Activated CD4-positive, alpha-beta memory T cell treated with anti-CD3 and anti-CD28 coated beads, Interleukin-2, amount 10 ng/mL, durations not matched to agents 7 days and 5 days (primary cell): Measurements from ENCODE around the gene PILRB. TPM values are rescaled to one million over a fixed set of nuclear protein-coding genes. Genes with fewer than 3 reads are reported as not detected.
"Not testable (repeated sequence)": the region's sequence is repeated elsewhere in the genome, so short reads cannot be mapped to it uniquely, and the experiment has no call there.

Source experiments
- CTCF ChIA-PET: fragments of 350-600 bp; sonication (Branson Sonifier 250); formaldehyde crosslinking; loops from one replicate; lab custom pipeline; 2021; ENCODE audit warnings: antibody characterized with exemption, inconsistent platforms; lab: Charles Lee
- POLR2A ChIA-PET: fragments of 350-600 bp; sonication (Branson Sonifier 250); formaldehyde crosslinking; loops from one replicate; lab custom pipeline; 2021; ENCODE audit warnings: antibody characterized with exemption; lab: Charles Lee
- DNase-seq: peaks from one replicate; pipeline ENCODE4 v3.0.0-alpha.2; 2020
- H3K27ac Mint-ChIP-seq: one replicate; pipeline ENCODE4 v1.8.0; 2021; ENCODE audit warnings: mild to moderate bottlenecking, mixed read lengths
- H3K27me3 Mint-ChIP-seq: one replicate; pipeline ENCODE4 v1.8.0; 2021; ENCODE audit warnings: mixed read lengths
- H3K36me3 Mint-ChIP-seq: one replicate; pipeline ENCODE4 v1.8.0; 2021; ENCODE audit warnings: low read depth, mixed read lengths
- H3K4me1 Mint-ChIP-seq: one replicate; pipeline ENCODE4 v1.8.0; 2021; ENCODE audit warnings: mixed read lengths
- H3K4me3 Mint-ChIP-seq: one replicate; pipeline ENCODE4 v1.8.0; 2021; ENCODE audit warnings: mild to moderate bottlenecking, mixed read lengths
- H3K9me3 Mint-ChIP-seq: one replicate; pipeline ENCODE4 v1.8.0; 2021; ENCODE audit warnings: mixed read lengths
- total RNA-seq, 2 experiments: library from RNA; stranded (reverse); gene quantifications; one replicate each; pipeline ENCODE4 v1.2.3, GENCODE V29; 2021

Gene PILRB
- total RNA-seq, 2 experiments from 2014 or later = 39.8 to 40.6 TPM

DNA sequence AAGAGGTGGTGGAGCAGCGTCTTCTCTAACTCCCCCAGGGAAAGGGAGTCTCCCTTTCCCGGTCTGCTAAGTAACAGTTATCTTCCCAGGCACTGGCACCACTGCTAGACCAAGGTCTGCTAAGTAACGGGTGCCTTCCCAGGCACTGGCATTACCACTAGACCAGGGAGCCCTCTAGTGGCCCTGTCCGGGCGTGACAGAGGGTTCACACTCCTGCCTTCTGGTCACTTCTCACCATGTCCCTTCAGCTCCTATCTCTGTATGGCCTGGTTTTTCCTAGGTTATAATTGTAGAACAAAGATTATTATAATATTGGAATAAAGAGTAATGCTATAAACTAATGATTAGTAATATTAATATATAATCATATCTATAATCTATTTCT, 12.6 kb upstream of the PILRB start:
- CTCF ChIA-PET = interaction anchor here (0.6 to 3.1 kb wide), 13 partner anchors 9 to 544 kb away, joined by 3 to 8 read pairs (median 4); partner anchors contain the start of gene UFSP1
- H3K9me3 Mint-ChIP-seq, H3K27me3 Mint-ChIP-seq: not testable (repeated sequence)
- POLR2A ChIA-PET = interaction anchor here (0.6 to 1.9 kb wide), 7 partner anchors 10 to 220 kb away, joined by 3 to 5 read pairs (median 4); no protein-coding TSS in a partner anchor
- Mint-ChIP-seq H3K27ac (peak overlapping the region; percentile 92), H3K36me3 (peaks cover 60% of the 10 kb centered on the region), H3K4me3 (peak overlapping the region; percentile 69), H3K4me1 (peaks cover 40% of the 10 kb centered on the region)
- DNase-seq = peak; percentile 75

DNA sequence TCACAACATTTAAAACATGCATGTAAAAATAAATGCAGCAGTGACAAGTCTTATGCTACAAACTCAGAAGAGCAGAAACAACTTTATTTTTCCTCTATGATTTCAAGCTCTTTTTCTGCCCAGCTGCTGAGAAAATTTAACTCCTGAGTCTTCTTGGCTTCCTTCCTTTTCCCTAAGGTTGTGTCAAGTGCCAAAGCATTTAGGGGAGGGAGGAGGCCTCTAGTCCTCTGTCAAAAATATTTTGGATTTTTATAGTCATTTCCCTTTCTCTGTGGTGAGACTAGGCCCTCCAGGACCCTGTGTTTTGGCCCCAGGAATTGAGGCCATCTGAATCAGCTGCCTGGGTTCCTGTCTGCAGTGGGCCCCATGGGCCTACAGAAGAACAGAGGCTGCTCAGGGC, 11.0 kb upstream of the PILRB start:
- DNase-seq = no peak
- Mint-ChIP-seq H3K9me3 (no peaks in the 10 kb centered on the region), H3K27ac (no peak overlapping the region), H3K27me3 (no peaks in the 10 kb centered on the region), H3K4me1 (peaks cover 45% of the 10 kb centered on the region), H3K4me3 (no peak overlapping the region), H3K36me3 (peaks cover 66% of the 10 kb centered on the region)
- CTCF ChIA-PET = interaction anchor here (0.8 to 3.1 kb wide), 3 partner anchors 12 to 214 kb away, joined by 3 to 8 read pairs (median 4); no protein-coding TSS in a partner anchor
- POLR2A ChIA-PET = interaction anchor here (0.7 to 1.4 kb wide), 4 partner anchors 12 to 126 kb away, joined by 3 read pairs; no protein-coding TSS in a partner anchor

DNA sequence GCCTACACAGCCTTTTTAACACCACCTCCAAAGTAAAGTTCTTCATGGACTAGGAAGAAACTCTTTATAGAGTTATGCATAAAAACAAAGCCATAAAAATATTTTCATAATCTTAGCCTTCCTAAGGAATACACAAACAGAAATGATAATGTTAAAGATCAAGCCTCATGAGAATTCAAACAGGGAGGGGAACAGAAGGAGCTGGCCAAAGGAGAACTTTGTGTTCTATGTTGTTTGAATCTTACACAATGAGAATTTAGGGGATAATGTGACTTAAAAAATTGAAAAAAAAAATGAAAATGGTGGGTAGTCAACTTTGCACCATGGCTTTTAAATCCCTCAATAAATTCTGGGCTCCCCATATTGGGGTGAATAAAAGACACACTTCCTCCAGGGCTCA, 9.1 kb upstream of the PILRB start:
- Mint-ChIP-seq H3K27me3 (no peaks in the 10 kb centered on the region), H3K4me1 (peaks cover 46% of the 10 kb centered on the region), H3K36me3 (peaks cover 62% of the 10 kb centered on the region), H3K4me3 (no peak overlapping the region), H3K27ac (no peak overlapping the region), H3K9me3 (no peaks in the 10 kb centered on the region)
- no peak for DNase-seq
- ChIA-PET CTCF (no interaction called here), POLR2A (no interaction called here)

DNA sequence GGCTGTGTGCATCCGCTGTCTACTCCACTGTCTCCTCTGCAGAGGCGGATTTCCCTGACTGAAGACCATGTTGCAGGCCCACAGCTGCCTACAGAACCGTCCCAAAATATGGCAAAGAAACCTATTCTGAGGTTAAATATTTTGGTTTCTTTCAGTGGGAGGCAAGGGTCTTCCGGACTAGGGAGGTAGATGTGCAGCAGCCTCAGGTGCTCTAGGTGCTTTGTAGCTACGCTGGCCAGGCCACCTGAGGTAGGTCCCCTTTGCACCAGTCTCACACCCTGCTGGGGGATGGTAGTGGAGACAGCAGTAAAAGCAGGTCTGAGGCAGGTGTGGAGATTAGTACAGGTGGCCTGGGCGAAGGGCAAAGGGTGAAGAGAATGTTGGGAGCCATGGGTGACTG, 8.2 kb upstream of the PILRB start:
- Mint-ChIP-seq H3K4me1 (peaks cover 38% of the 10 kb centered on the region), H3K36me3 (peaks cover 61% of the 10 kb centered on the region), H3K9me3 (no peaks in the 10 kb centered on the region), H3K27ac (peak overlapping the region; percentile 37), H3K4me3 (no peak overlapping the region), H3K27me3 (no peaks in the 10 kb centered on the region)
- ChIA-PET CTCF (no interaction called here), POLR2A (no interaction called here)
- no peak for DNase-seq

DNA sequence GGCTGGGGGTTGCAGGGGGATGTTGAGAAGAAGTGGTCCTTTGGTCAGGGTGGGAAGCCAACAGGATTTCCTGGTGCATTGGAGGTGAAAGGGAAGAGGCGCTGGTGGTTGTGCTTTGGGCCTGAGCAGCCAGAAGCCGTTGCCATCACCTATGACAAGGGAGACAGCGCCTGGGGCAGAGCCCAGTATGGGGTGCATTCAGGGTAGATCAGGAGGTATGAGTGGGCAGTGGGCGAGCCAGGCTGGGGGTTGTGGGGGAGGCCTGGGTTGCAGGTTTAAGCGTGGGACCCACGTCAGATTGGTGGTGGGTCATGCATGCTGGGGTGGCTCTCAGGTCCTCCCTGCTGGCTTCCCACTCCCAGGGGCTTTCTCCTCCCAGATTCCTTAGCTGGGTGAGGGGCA, 6.3 kb upstream of the PILRB start:
- no peaks in the 10 kb centered on the region for H3K27me3 Mint-ChIP-seq
- no peak for DNase-seq
- peaks cover 61% of the 10 kb centered on the region for H3K36me3 Mint-ChIP-seq
- ChIA-PET POLR2A (no interaction called here), CTCF (no interaction called here)
- peak overlapping the region; percentile 80 for H3K27ac Mint-ChIP-seq
- H3K9me3 Mint-ChIP-seq = no peaks in the 10 kb centered on the region
- H3K4me3 Mint-ChIP-seq = peak overlapping the region; percentile 38
- peaks cover 30% of the 10 kb centered on the region for H3K4me1 Mint-ChIP-seq

DNA sequence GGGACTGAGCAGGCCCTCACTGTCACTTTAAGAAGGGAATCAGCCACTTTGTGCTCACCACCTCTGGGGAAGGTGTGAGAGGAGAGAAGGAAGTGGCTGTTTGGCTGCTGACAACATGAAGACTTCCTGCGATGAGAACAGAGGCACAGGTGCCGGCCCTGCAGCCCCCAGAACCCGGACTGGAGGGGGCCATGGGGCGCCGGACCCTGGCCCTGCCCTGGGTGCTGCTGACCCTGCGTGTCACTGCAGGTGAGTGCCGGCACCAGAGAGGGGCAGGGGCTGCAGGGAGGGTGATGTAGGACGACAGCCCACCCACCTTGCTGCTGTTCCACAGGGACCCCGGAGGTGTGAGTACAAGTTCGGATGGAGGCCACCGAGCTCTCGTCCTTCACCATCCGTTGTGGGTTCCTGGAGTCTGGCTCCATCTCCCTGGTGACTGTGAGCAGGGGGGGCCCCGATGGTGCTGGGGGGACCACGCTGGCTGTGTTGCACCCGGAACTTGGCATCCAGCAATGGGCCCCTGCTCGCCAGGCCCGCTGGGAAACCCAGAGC, 5.6 kb upstream of the PILRB start:
- H3K9me3 Mint-ChIP-seq, POLR2A ChIA-PET, H3K27me3 Mint-ChIP-seq, CTCF ChIA-PET, H3K4me3 Mint-ChIP-seq, DNase-seq: not testable (repeated sequence)
- H3K4me1 Mint-ChIP-seq = peaks cover 27% of the 10 kb centered on the region
- peak overlapping the region; percentile 64 for H3K27ac Mint-ChIP-seq
- peaks cover 57% of the 10 kb centered on the region for H3K36me3 Mint-ChIP-seq

DNA sequence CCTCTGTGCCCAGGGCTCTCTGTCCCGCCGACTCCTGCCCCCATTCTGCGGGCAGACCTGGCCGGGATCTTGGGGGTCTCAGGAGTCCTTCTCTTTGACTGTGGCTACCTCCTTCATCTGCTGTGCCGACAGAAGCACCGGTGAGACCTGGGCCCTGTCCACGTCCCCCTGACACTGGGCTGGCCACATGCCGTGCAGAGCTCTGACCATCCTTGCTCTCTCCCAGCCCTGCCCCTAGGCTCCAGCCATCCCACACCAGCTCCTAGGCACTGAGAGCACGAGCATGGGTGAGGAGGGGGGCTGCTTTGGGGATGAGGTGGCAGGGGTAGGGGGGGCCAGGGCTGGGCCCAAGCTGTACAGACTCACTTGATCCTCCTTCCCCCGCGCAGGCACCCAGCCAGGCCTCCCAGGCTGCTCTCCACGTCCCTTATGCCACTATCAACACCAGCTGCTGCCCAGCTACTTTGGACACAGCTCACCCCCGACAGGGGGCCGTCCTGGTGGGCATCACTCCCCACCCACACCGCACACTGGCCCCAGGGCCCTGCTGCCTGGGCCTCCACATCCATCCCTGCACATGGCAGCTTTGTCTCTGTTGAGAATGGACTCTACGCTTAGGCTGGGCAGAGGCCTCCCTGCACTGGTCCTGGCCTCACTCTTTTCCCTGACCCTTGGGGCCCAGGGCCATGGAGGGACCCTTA, 4.8 kb upstream of the PILRB start:
- no peaks in the 10 kb centered on the region for H3K9me3 Mint-ChIP-seq
- peak overlapping the region; percentile 75 for H3K27ac Mint-ChIP-seq
- H3K4me1 Mint-ChIP-seq = peaks cover 27% of the 10 kb centered on the region
- peak overlapping the region; percentile 30 for H3K4me3 Mint-ChIP-seq
- CTCF ChIA-PET = no interaction called here
- POLR2A ChIA-PET = interaction anchor here (1.3 kb wide), 1 partner anchor 12 kb away, joined by 3 read pairs; no protein-coding TSS in a partner anchor
- no peaks in the 10 kb centered on the region for H3K27me3 Mint-ChIP-seq
- H3K36me3 Mint-ChIP-seq = peaks cover 56% of the 10 kb centered on the region
- DNase-seq = no peak

DNA sequence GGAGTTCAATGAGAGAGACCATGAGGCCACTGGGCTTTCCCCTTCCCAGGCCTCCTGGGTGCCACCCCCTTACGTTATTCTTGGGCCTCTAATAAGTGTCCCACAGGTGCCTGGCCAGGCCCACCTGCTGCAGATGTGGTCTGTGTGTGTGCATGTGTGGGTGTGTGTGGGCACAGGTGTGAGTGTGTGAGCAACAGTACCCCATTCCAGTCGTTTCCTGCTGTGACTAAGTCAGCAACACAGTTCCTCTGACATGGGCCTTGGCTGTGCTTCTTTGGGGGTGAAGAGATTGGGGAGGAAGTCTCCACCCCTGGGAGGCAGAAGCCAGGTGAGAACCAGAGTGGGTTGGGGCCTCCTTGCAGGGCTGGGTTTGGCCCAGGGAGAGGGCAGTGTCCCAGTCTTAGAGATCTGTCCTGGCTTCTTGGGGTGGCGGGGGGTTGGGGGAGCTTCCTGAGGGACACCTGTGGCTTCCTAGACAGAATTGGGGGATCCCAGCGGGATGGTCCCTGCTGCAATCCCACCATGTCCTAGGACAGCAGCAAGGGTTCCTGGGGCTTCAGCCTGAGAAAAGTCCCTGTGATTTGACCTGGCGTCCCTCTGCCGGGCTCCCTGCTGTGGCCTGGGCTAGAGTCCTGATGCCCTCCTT, 4.1 kb upstream of the PILRB start:
- no peak overlapping the region for H3K4me3 Mint-ChIP-seq
- H3K9me3 Mint-ChIP-seq = no peaks in the 10 kb centered on the region
- ChIA-PET POLR2A (interaction anchor here (1.3 kb wide), 1 partner anchor 11 kb away, joined by 3 read pairs; no protein-coding TSS in a partner anchor), CTCF (interaction anchor here (1.0 kb wide), 1 partner anchor 9 kb away, joined by 3 read pairs; no protein-coding TSS in a partner anchor)
- H3K4me1 Mint-ChIP-seq = peaks cover 27% of the 10 kb centered on the region
- no peaks in the 10 kb centered on the region for H3K27me3 Mint-ChIP-seq
- H3K27ac Mint-ChIP-seq = peak overlapping the region; percentile 75
- no peak for DNase-seq
- H3K36me3 Mint-ChIP-seq = peaks cover 57% of the 10 kb centered on the region

DNA sequence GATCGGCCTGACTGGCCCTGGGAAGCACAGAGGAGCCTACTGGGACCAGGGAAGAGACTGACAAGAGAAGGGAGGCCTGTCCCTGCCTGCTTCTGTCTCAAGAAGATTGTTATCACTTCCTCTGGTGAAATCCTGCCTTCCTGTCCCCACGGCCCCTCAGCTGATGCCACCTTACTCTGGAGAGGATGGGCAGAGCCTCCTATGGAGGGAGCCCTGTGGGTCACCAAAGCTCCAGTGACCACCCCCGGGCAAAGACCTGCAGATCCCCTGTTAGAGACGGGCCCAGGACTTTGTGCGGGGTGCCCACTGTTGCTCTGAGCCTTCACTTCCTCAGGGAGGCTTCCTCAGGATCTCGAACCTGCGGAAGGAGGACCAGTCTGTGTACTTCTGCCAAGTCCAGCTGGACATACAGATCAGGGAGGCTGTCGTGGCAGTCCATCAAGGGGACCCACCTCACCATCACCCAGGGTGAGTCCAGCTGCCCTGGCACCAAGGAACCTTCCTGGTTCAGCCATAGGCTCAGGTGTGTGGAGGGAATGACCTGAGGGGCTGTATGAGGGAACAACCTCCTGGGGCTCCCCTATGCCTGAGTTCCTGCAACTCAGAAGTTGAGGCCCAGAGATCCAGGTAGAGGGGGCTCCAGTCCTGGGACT, 1.4 kb upstream of the PILRB start:
- H3K27me3 Mint-ChIP-seq = no peaks in the 10 kb centered on the region
- H3K9me3 Mint-ChIP-seq = no peaks in the 10 kb centered on the region
- no peak overlapping the region for H3K27ac Mint-ChIP-seq
- ChIA-PET POLR2A (no interaction called here), CTCF (no interaction called here)
- H3K36me3 Mint-ChIP-seq = peaks cover 53% of the 10 kb centered on the region
- DNase-seq = no peak
- no peak overlapping the region for H3K4me3 Mint-ChIP-seq
- peaks cover 14% of the 10 kb centered on the region for H3K4me1 Mint-ChIP-seq

DNA sequence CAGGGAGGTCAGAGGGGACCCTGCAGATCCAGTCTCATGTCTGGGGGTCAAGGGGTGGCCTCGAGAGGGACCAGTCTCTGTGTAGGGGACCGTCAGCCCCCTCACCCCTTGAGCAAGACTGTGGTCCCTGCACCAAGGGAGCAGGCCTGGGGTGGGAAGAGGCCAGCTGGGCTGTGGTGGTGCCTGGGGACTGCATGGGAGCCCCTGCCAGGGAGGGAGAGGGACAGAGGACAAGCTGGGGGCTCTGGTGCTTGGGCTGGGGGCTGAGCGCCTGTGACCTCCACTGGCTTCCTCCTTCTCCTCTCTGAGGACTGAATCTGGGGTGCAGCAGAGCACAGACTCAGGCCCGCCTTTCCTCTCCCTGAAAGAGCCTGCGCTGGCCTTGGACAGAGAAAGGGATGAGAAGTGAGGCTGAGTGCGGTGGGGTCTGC, 771 bp upstream of the PILRB start:
- no peak overlapping the region for H3K4me3 Mint-ChIP-seq
- no peaks in the 10 kb centered on the region for H3K27me3 Mint-ChIP-seq
- no peaks in the 10 kb centered on the region for H3K9me3 Mint-ChIP-seq
- ChIA-PET POLR2A (no interaction called here), CTCF (no interaction called here)
- peaks cover 10% of the 10 kb centered on the region for H3K4me1 Mint-ChIP-seq
- no peak for DNase-seq
- H3K36me3 Mint-ChIP-seq = peaks cover 57% of the 10 kb centered on the region
- no peak overlapping the region for H3K27ac Mint-ChIP-seq

DNA sequence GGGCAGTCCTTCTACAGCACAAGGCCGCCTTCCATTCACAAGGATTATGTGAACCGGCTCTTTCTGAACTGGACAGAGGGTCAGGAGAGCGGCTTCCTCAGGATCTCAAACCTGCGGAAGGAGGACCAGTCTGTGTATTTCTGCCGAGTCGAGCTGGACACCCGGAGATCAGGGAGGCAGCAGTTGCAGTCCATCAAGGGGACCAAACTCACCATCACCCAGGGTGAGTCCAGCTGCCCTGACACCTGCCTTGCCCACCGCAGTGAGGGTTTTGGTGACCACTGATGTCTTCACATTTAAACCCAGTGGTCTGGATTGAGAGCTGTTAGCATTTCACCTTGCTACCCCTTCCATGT, 918 bp downstream of the PILRB start:
- no peaks in the 10 kb centered on the region for H3K4me1 Mint-ChIP-seq
- no peak overlapping the region for H3K4me3 Mint-ChIP-seq
- peaks cover 65% of the 10 kb centered on the region for H3K36me3 Mint-ChIP-seq
- H3K27ac Mint-ChIP-seq = no peak overlapping the region
- no peaks in the 10 kb centered on the region for H3K27me3 Mint-ChIP-seq
- CTCF ChIA-PET = interaction anchor here (2.0 kb wide), 1 partner anchor 49 kb away, joined by 6 read pairs; no protein-coding TSS in a partner anchor
- no peaks in the 10 kb centered on the region for H3K9me3 Mint-ChIP-seq
- no peak for DNase-seq
- POLR2A ChIA-PET = interaction anchor here (1.6 kb wide), 1 partner anchor 24 kb away, joined by 3 read pairs; no protein-coding TSS in a partner anchor

DNA sequence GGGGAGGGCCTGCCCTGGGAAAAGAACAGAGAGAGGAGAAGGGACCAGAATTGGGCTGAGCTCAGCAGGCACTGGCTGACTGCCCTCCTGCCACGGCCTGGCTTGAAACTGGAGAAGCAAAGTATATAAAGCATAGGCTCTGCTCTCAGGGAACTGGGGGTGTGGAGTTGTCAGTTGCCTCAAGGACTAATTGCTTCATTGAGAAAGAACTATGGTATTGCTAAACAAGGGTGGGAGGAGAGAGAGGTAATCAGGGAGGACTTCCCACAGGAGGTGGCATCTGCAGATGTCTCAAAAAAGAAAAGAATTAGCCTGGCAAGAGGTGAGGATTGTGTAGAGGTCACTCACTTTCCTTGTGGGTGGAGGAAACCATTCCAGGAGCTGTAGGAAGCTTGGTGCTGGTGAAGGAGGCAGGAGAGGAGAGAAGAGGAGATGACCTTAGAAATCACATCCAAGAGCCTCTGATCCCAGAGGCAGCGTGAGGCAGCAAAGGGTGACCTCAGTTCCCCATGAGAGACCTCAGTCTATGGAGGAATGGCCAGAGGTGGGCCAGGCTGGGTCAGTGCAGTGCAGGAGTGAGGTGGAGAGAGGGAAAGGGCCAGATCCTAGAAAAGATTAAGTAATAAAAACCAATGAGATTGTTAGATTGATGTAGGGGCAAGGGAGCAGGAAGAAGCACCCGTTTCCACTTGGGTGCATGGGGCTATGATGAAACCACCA, 2.4 kb downstream of the PILRB start:
- ChIA-PET POLR2A (interaction anchor here (1.5 to 1.6 kb wide), 2 partner anchors 25 to 42 kb away, joined by 3 to 4 read pairs; no protein-coding TSS in a partner anchor), CTCF (interaction anchor here (2.0 kb wide), 1 partner anchor 48 kb away, joined by 6 read pairs; no protein-coding TSS in a partner anchor)
- no peak overlapping the region for H3K4me3 Mint-ChIP-seq
- no peaks in the 10 kb centered on the region for H3K9me3 Mint-ChIP-seq
- no peaks in the 10 kb centered on the region for H3K27me3 Mint-ChIP-seq
- H3K27ac Mint-ChIP-seq = no peak overlapping the region
- peaks cover 12% of the 10 kb centered on the region for H3K4me1 Mint-ChIP-seq
- peaks cover 67% of the 10 kb centered on the region for H3K36me3 Mint-ChIP-seq
- no peak for DNase-seq
